K562 (cell line): Measurements from ENCODE around the gene RPS6KA2. TPM values are rescaled to one million over a fixed set of nuclear protein-coding genes. Genes with fewer than 3 reads are reported as not detected.

Source experiments
- ZBTB40 ChIP-seq, 2 experiments: fragments of 450-650 bp in 1 of 2; sonication (generic) in 1 of 2; formaldehyde crosslinking in 1 of 2; IDR thresholded peaks; 2 replicates each; pipeline versions ENCODE4 v1.7.1 to v1.9.0; 2016 to 2022; ENCODE audit warnings: inconsistent platforms in 1 of 2, mild to moderate bottlenecking in 1 of 2, missing genetic modification reagents in 1 of 2
- polyA plus RNA-seq, 8 experiments: library from polyadenylated mRNA; depleted of rRNA in 4 of 8; stranded (reverse) in 5 of 8; unstranded in 3 of 8; fragments of >200 nt; fragmentation: Nextera tagmentation in 2 of 8; fragmentation: Illumina TruSeq in 1 of 8; extraction: Ambion mirVana in 2 of 8; extraction: Trizol in 1 of 8; gene quantifications; 2 replicates each; pipeline versions ENCODE4 v1.2.1 to v1.2.3, GENCODE V29; 2011 to 2014; ENCODE audit warnings: inconsistent platforms in 1 of 8, missing spikeins in 1 of 8
- total RNA-seq, 7 experiments: library from RNA; depleted of rRNA in 6 of 7; stranded (reverse); fragments of >200 nt in 6 of 7; fragmentation: Illumina TruSeq in 2 of 7; extraction: Trizol in 2 of 7; gene quantifications; 2 replicates each; pipeline versions ENCODE4 v1.2.1 to v1.2.3, GENCODE V29; 2011 to 2021; ENCODE audit warnings: low replicate concordance in 1 of 7

The RPS6KA2 gene
- total and polyA plus RNA-seq, 9 of the 15 experiments (the other 6 are each of a cell fraction or from before 2014, with no cell fraction given) = 0.29 to 1.00 (median 0.53) TPM

- TF ChIP-seq ZBTB40 (IDR thresholded peaks at IDR 0.05) (no peak), ZBTB40 (CRISPR knock-in tag; IDR thresholded peaks at IDR 0.05) (no peak)
- TF ChIP-seq, all 486 proteins: peak for 0
These were observed 167.1 kb downstream of the RPS6KA2 start (continued) for GRCh38 chr6:166459906-166460305.
